Temporal lobe (tissue), 2 donors: Measurements from ENCODE around the gene CYP17A1. TPM values are rescaled to one million over a fixed set of nuclear protein-coding genes. Genes with fewer than 3 reads are reported as not detected.

Experiments used
- small RNA-seq: library from RNA; depleted of rRNA; stranded (forward); fragments of <200 nt; gene quantifications from one replicate; pipeline ENCODE3, GENCODE V24; 2014; ENCODE audit warnings: low replicate concordance
- total RNA-seq: library from RNA; depleted of rRNA; stranded (reverse); fragments of >200 nt; gene quantifications from one replicate; pipeline ENCODE4 v1.2.3, GENCODE V29; 2014

The CYP17A1 gene
- total RNA-seq, 1 donor from 2014 or later, result not detected

Small RNAs within 50 kb of the gene (small RNA-seq; reads per million reads assigned to genes)
- gene AS3MT, result not detected
- gene RF00026, result not detected
- not detected for gene RNU6-1231P

Other genes with a start within 250 kb of the CYP17A1 start
- 27.0 TPM for gene TRIM8, start 192.9 kb downstream of the CYP17A1 start, total RNA-seq
- gene ARL3, start 123.0 kb downstream of the CYP17A1 start, total RNA-seq, result 32.5 TPM
- 3.4 TPM for gene SFXN2, start 122.8 kb downstream of the CYP17A1 start, total RNA-seq
- gene WBP1L, start 93.5 kb downstream of the CYP17A1 start, total RNA-seq, result 24.6 TPM
- 26.8 TPM for gene BORCS7, start 16.8 kb upstream of the CYP17A1 start, total RNA-seq
- gene AS3MT, start 32.1 kb upstream of the CYP17A1 start, total RNA-seq, result 9.1 TPM
- 9.6 TPM for gene CNNM2, start 80.9 kb upstream of the CYP17A1 start, total RNA-seq